ENCODE results near the gene PRRX2. TPM values are rescaled to one million over a fixed set of nuclear protein-coding genes. Genes with fewer than 3 reads are reported as not detected.

The PRRX2 gene
- total and polyA plus RNA-seq, 2 donors (not counting 1 experiment from before 2014, with no cell fraction given) = not detected

- ATAC-seq (ENCODE audit: low read depth) = no peak
- peak within 1 kb of the TSS in 3 of 5 experiments; percentile 23 to 50 (median 29) for H3K4me3 ChIP-seq (ENCODE audit: control extremely low read depth in 1 of 5, extremely low read depth in 1 of 5, insufficient read depth in 1 of 5, low read depth in 2 of 5, low read length in 4 of 5)
- ChIA-PET POLR2A (interaction anchor here (0.6 kb wide), 1 partner anchor 1181 kb away, joined by 5 read pairs; no protein-coding TSS in a partner anchor), CTCF (interaction anchor here (0.7 to 12.5 kb wide), 6 partner anchors 9 to 486 kb away, joined by 3 to 269 read pairs (median 6); no protein-coding TSS in a partner anchor)
- H3K79me2 ChIP-seq (ENCODE audit: control insufficient read depth, insufficient read depth, low read length) = peaks cover 5% of the 10 kb centered on the region
- Mint-ChIP-seq H3K4me1 (peaks cover 29% of the 10 kb centered on the region), H3K9me3 (ENCODE audit: insufficient read depth) (no peaks in the 10 kb centered on the region), H3K27ac (no peak within 1 kb of the TSS), H3K27me3 (peaks cover 30% of the 10 kb centered on the region), H3K4me3 (peak within 1 kb of the TSS; percentile 57)
- no peaks in the 10 kb centered on the region for H4K20me1 ChIP-seq (ENCODE audit: control insufficient read depth, insufficient read depth, low read length, poor library complexity, severe bottlenecking)
- H2AFZ ChIP-seq (ENCODE audit: insufficient read depth, low read depth, low read length, poor library complexity, severe bottlenecking) = peak within 1 kb of the TSS; percentile 54
- H3K27me3 ChIP-seq (replicated peaks in 1 of 4; ENCODE audit: control extremely low read depth in 1 of 4, control insufficient read depth in 3 of 4, insufficient read depth in 4 of 4, low read length in 3 of 4) = peaks cover 0 to 30% (median 17%) of the 10 kb centered on the region in 4 experiments
- WGBS (ENCODE audit: insufficient coverage) = 38% methylated on average over 19 of the region's 21 CpGs
- H3K9me3 ChIP-seq (ENCODE audit: control extremely low read depth in 1 of 3, control insufficient read depth in 2 of 3, insufficient read depth in 1 of 3, low read length in 2 of 3) = peaks cover 0 to 11% (median 0%) of the 10 kb centered on the region in 3 donors
- peak within 1 kb of the TSS; percentile 77 for H3K4me2 ChIP-seq (replicated peaks; ENCODE audit: low read depth, low read length, poor library complexity, severe bottlenecking)
- TF ChIP-seq EZH2 (IDR thresholded peaks at IDR 0.05; ENCODE audit: borderline replicate concordance, insufficient read depth, low read depth, low read length, poor library complexity, severe bottlenecking) = no peak
- no peak for TF ChIP-seq CTCF (IDR thresholded peaks at IDR 0.05)
- peak within 1 kb of the TSS; percentile 37 for H3K9ac ChIP-seq (ENCODE audit: low read length)
- H3K27ac ChIP-seq (ENCODE audit: low read length in 2 of 2) = no peak within 1 kb of the TSS
- intact Hi-C loops (cut with micrococcal nuclease) = loop anchor here (10.0 kb wide), 1 partner anchor 676 kb away; the partner anchor contains the start of genes DOLK and NUP188
- H3K4me1 ChIP-seq (ENCODE audit: control insufficient read depth in 2 of 2, insufficient read depth in 2 of 2, low read length in 2 of 2) = peaks cover 29 to 33% of the 10 kb centered on the region in 2 donors
- no peaks in the 10 kb centered on the region for H3K36me3 ChIP-seq (replicated peaks in 1 of 2; ENCODE audit: control extremely low read depth in 1 of 2, control insufficient read depth in 1 of 2, extremely low read depth in 1 of 2, insufficient read depth in 2 of 2, low read length in 1 of 2)
- DNase-seq = peak; percentile 39
These were observed 44.7 kb upstream of the PRRX2 start, which contains the start of gene C9orf50 for GRCh38 chr9:129620669-129621295. TSS of gene C9orf50 (minus strand) at chr9:129621101. CDS start at chr9:129620574, 527 bp downstream.

- H4K20me1 ChIP-seq (ENCODE audit: control insufficient read depth, insufficient read depth, low read length, poor library complexity, severe bottlenecking) = peaks cover 16% of the 10 kb centered on the region
- no peak overlapping the region for H3K4me3 ChIP-seq (ENCODE audit: control extremely low read depth in 1 of 5, extremely low read depth in 1 of 5, insufficient read depth in 1 of 5, low read depth in 2 of 5, low read length in 4 of 5)
- H3K4me1 ChIP-seq (ENCODE audit: control insufficient read depth in 2 of 2, insufficient read depth in 2 of 2, low read length in 2 of 2) = peaks cover 45% of the 10 kb centered on the region in 2 donors
- H3K9me3 ChIP-seq (ENCODE audit: control extremely low read depth in 1 of 3, control insufficient read depth in 2 of 3, insufficient read depth in 1 of 3, low read length in 2 of 3) = peaks cover 0 to 11% (median 0%) of the 10 kb centered on the region in 3 donors
- DNase-seq (no peak), ATAC-seq (ENCODE audit: low read depth) (no peak)
- WGBS (ENCODE audit: insufficient coverage) = 95% methylated on average over 4 of the region's 6 CpGs
- H3K27me3 ChIP-seq (replicated peaks in 1 of 4; ENCODE audit: control extremely low read depth in 1 of 4, control insufficient read depth in 3 of 4, insufficient read depth in 4 of 4, low read length in 3 of 4) = peaks cover 0 to 30% (median 17%) of the 10 kb centered on the region in 4 experiments
- H3K4me2 ChIP-seq (replicated peaks; ENCODE audit: low read depth, low read length, poor library complexity, severe bottlenecking) = no peak overlapping the region
- no peak overlapping the region for H3K27ac ChIP-seq (ENCODE audit: low read length in 2 of 2)
- Mint-ChIP-seq H3K27me3 (peaks cover 28% of the 10 kb centered on the region), H3K4me3 (no peak overlapping the region), H3K27ac (no peak overlapping the region), H3K9me3 (ENCODE audit: insufficient read depth) (no peaks in the 10 kb centered on the region), H3K4me1 (peaks cover 46% of the 10 kb centered on the region)
- H3K9ac ChIP-seq (ENCODE audit: low read length) = no peak overlapping the region
- no peak for TF ChIP-seq CTCF (IDR thresholded peaks at IDR 0.05)
- no peak for TF ChIP-seq EZH2 (IDR thresholded peaks at IDR 0.05; ENCODE audit: borderline replicate concordance, insufficient read depth, low read depth, low read length, poor library complexity, severe bottlenecking)
- H3K79me2 ChIP-seq (ENCODE audit: control insufficient read depth, insufficient read depth, low read length) = peaks cover 29% of the 10 kb centered on the region
- H2AFZ ChIP-seq (ENCODE audit: insufficient read depth, low read depth, low read length, poor library complexity, severe bottlenecking) = no peak overlapping the region
- intact Hi-C loops (cut with micrococcal nuclease) = loop anchor here (10.0 kb wide), 1 partner anchor 679 kb away; the partner anchor contains the start of genes DOLK and NUP188
- ChIA-PET CTCF (interaction anchor here (0.6 to 12.5 kb wide), 11 partner anchors 10 to 1304 kb away, joined by 3 to 269 read pairs (median 10); partner anchors contain the start of gene ASB6), POLR2A (interaction anchor here (0.7 kb wide), 2 partner anchors 492 to 1373 kb away, joined by 3 to 4 read pairs; no protein-coding TSS in a partner anchor)
- peaks cover 0 to 5% of the 10 kb centered on the region in 2 experiments for H3K36me3 ChIP-seq (replicated peaks in 1 of 2; ENCODE audit: control extremely low read depth in 1 of 2, control insufficient read depth in 1 of 2, extremely low read depth in 1 of 2, insufficient read depth in 2 of 2, low read length in 1 of 2)
These were observed 42.1 kb upstream of the PRRX2 start for GRCh38 chr9:129623331-129623730.
